ENCODE data around the gene MAP6D1. TPM values are rescaled to one million over a fixed set of nuclear protein-coding genes. Genes with fewer than 3 reads are reported as not detected.

The MAP6D1 gene
- 1 to 10 TPM in 1 of 2 donors, not detected in 1; 1.4 TPM for total RNA-seq

- H3K27ac Mint-ChIP-seq, result peak within 1 kb of the TSS in 1 of 2 donors; percentile 69
Measured at GRCh38 chr3:183825456-183826161, at the start of gene MAP6D1. Gene MAP6D1, minus strand, starts transcription at chr3:183825577. Its CDS starts 30 bp downstream, at chr3:183825547.

GRCh38 chr3:183873914-183874313 is 48.5 kb upstream of the MAP6D1 start:
- no peak for DNase-seq (ENCODE audit: low spot score in 2 of 2)
- no peak for ATAC-seq
- Mint-ChIP-seq H3K27ac (no peak overlapping the region), H3K9me3 (no peaks in the 10 kb centered on the region), H3K36me3 (peaks cover 0 to 13% of the 10 kb centered on the region in 2 donors)

More at GRCh38 chr3:183825456-183826161, at the start of gene MAP6D1:
- peak; percentile 40 to 53 for DNase-seq (ENCODE audit: low spot score in 2 of 2)
- Mint-ChIP-seq H3K36me3 (peaks cover 0 to 6% of the 10 kb centered on the region in 2 donors), H3K9me3 (no peaks in the 10 kb centered on the region)
- ATAC-seq, result peak; percentile 53 to 57

- Mint-ChIP-seq H3K9me3 (no peaks in the 10 kb centered on the region), H3K36me3 (peaks cover 0 to 2% of the 10 kb centered on the region in 2 donors), H3K27ac (peak overlapping the region in 1 of 2 donors; percentile 73)
- no peak for ATAC-seq
- no peak for DNase-seq (ENCODE audit: low spot score in 2 of 2)
Measured at GRCh38 chr3:183871541-183871940, 46.2 kb upstream of the MAP6D1 start.

GRCh38 chr3:183870563-183870962 is 45.2 kb upstream of the MAP6D1 start:
- H3K27ac Mint-ChIP-seq, result peak overlapping the region; percentile 30 to 73
- DNase-seq (ENCODE audit: low spot score in 2 of 2) (no peak), ATAC-seq (no peak)
- H3K9me3 Mint-ChIP-seq, result no peaks in the 10 kb centered on the region
- no peaks in the 10 kb centered on the region for H3K36me3 Mint-ChIP-seq

- H3K27ac Mint-ChIP-seq, result peak overlapping the region in 1 of 2 donors; percentile 16
- H3K9me3 Mint-ChIP-seq, result no peaks in the 10 kb centered on the region
- H3K36me3 Mint-ChIP-seq, result no peaks in the 10 kb centered on the region
- no peak for DNase-seq (ENCODE audit: low spot score in 2 of 2)
- ATAC-seq, result no peak
Measured at GRCh38 chr3:183868796-183869195, 43.4 kb upstream of the MAP6D1 start.

- DNase-seq (ENCODE audit: low spot score in 2 of 2) (no peak), ATAC-seq (no peak)
- no peaks in the 10 kb centered on the region for H3K9me3 Mint-ChIP-seq
- peaks cover 15 to 19% of the 10 kb centered on the region in 2 donors for H3K36me3 Mint-ChIP-seq
- H3K27ac Mint-ChIP-seq, result no peak overlapping the region
Measured at GRCh38 chr3:183862610-183863009, 37.2 kb upstream of the MAP6D1 start.

- DNase-seq (ENCODE audit: low spot score in 2 of 2) (no peak), ATAC-seq (no peak)
- peaks cover 11 to 19% of the 10 kb centered on the region in 2 donors for H3K36me3 Mint-ChIP-seq
- no peaks in the 10 kb centered on the region for H3K9me3 Mint-ChIP-seq
- no peak overlapping the region for H3K27ac Mint-ChIP-seq
Measured at GRCh38 chr3:183857863-183858262, 32.5 kb upstream of the MAP6D1 start.

- H3K9me3 Mint-ChIP-seq, result no peaks in the 10 kb centered on the region
- peak overlapping the region in 1 of 2 donors; percentile 12 for H3K27ac Mint-ChIP-seq
- no peak for ATAC-seq
- peaks cover 0 to under 1% of the 10 kb centered on the region in 2 donors for H3K36me3 Mint-ChIP-seq
- DNase-seq (ENCODE audit: low spot score in 2 of 2), result no peak
Measured at GRCh38 chr3:183854318-183855035, 29.1 kb upstream of the MAP6D1 start.

GRCh38 chr3:183845608-183846288 is 20.4 kb upstream of the MAP6D1 start:
- Mint-ChIP-seq H3K27ac (peak overlapping the region; percentile 17 to 83), H3K9me3 (no peaks in the 10 kb centered on the region), H3K36me3 (no peaks in the 10 kb centered on the region)
- ATAC-seq, result no peak
- DNase-seq (ENCODE audit: low spot score in 2 of 2), result no peak

GRCh38 chr3:183845090-183845489 is 19.7 kb upstream of the MAP6D1 start:
- H3K9me3 Mint-ChIP-seq, result no peaks in the 10 kb centered on the region
- H3K27ac Mint-ChIP-seq, result peak overlapping the region; percentile 69 to 83
- no peak for ATAC-seq
- peaks cover 0 to 2% of the 10 kb centered on the region in 2 donors for H3K36me3 Mint-ChIP-seq
- no peak for DNase-seq (ENCODE audit: low spot score in 2 of 2)

GRCh38 chr3:183844606-183845005 is 19.2 kb upstream of the MAP6D1 start:
- Mint-ChIP-seq H3K27ac (no peak overlapping the region), H3K36me3 (peaks cover 0 to 6% of the 10 kb centered on the region in 2 donors), H3K9me3 (no peaks in the 10 kb centered on the region)
- ATAC-seq, result peak; percentile 63 to 66
- DNase-seq (ENCODE audit: low spot score in 2 of 2), result no peak

GRCh38 chr3:183839751-183840150 is 14.4 kb upstream of the MAP6D1 start:
- Mint-ChIP-seq H3K9me3 (no peaks in the 10 kb centered on the region), H3K36me3 (peaks cover 0 to 6% of the 10 kb centered on the region in 2 donors), H3K27ac (peak overlapping the region in 1 of 2 donors; percentile 84)
- DNase-seq (ENCODE audit: low spot score in 2 of 2) (no peak), ATAC-seq (no peak)

- ATAC-seq (no peak), DNase-seq (ENCODE audit: low spot score in 2 of 2) (no peak)
- Mint-ChIP-seq H3K9me3 (no peaks in the 10 kb centered on the region), H3K27ac (peak overlapping the region in 1 of 2 donors; percentile 63), H3K36me3 (peaks cover 0 to 6% of the 10 kb centered on the region in 2 donors)
Measured at GRCh38 chr3:183837894-183838293, 12.5 kb upstream of the MAP6D1 start.

GRCh38 chr3:183837390-183837789 is 12.0 kb upstream of the MAP6D1 start:
- H3K27ac Mint-ChIP-seq, result peak overlapping the region; percentile 45 to 63
- H3K9me3 Mint-ChIP-seq, result no peaks in the 10 kb centered on the region
- peaks cover 0 to 6% of the 10 kb centered on the region in 2 donors for H3K36me3 Mint-ChIP-seq
- peak in 1 of 2 donors; percentile 47 for ATAC-seq
- no peak for DNase-seq (ENCODE audit: low spot score in 2 of 2)

- DNase-seq (ENCODE audit: low spot score in 2 of 2), result no peak
- Mint-ChIP-seq H3K36me3 (no peaks in the 10 kb centered on the region), H3K9me3 (no peaks in the 10 kb centered on the region), H3K27ac (peak overlapping the region; percentile 37 to 41)
- ATAC-seq, result no peak
Measured at GRCh38 chr3:183833516-183833915, 8.1 kb upstream of the MAP6D1 start.

GRCh38 chr3:183830187-183830586 is 4.8 kb upstream of the MAP6D1 start:
- no peaks in the 10 kb centered on the region for H3K36me3 Mint-ChIP-seq
- no peak overlapping the region for H3K27ac Mint-ChIP-seq
- no peaks in the 10 kb centered on the region for H3K9me3 Mint-ChIP-seq
- ATAC-seq, result no peak
- no peak for DNase-seq (ENCODE audit: low spot score in 2 of 2)

GRCh38 chr3:183829466-183829865 is 4.1 kb upstream of the MAP6D1 start:
- ATAC-seq (no peak), DNase-seq (ENCODE audit: low spot score in 2 of 2) (no peak)
- no peak overlapping the region for H3K27ac Mint-ChIP-seq
- no peaks in the 10 kb centered on the region for H3K9me3 Mint-ChIP-seq
- peaks cover 0 to under 1% of the 10 kb centered on the region in 2 donors for H3K36me3 Mint-ChIP-seq
